IPS-15b (cell line): ENCODE results near the gene PMEPA1.

Source experiments
- H3K27me3 ChIP-seq: one replicate; pipeline ENCODE4 v1.6.1; 2013; ENCODE audit warnings: low read length; ENCODE audit not compliant: control insufficient read depth, insufficient read depth
- H3K36me3 ChIP-seq: one replicate; pipeline ENCODE4 v1.6.1; 2013; ENCODE audit warnings: low read length; ENCODE audit not compliant: control insufficient read depth, insufficient read depth
- H3K4me1 ChIP-seq: one replicate; pipeline ENCODE4 v1.6.1; 2013; ENCODE audit warnings: mild to moderate bottlenecking, low read length; ENCODE audit not compliant: control insufficient read depth, insufficient read depth
- H3K4me3 ChIP-seq: one replicate; pipeline ENCODE4 v1.5.1; 2013; ENCODE audit warnings: low read depth, low read length
- H3K9ac ChIP-seq: one replicate; pipeline ENCODE4 v1.6.1; 2013; ENCODE audit warnings: low read depth, mild to moderate bottlenecking, low read length
- H3K9me3 ChIP-seq: one replicate; pipeline ENCODE4 v1.6.1; 2013; ENCODE audit warnings: mild to moderate bottlenecking, low read length; ENCODE audit not compliant: control insufficient read depth, insufficient read depth

PMEPA1 gene

DNA sequence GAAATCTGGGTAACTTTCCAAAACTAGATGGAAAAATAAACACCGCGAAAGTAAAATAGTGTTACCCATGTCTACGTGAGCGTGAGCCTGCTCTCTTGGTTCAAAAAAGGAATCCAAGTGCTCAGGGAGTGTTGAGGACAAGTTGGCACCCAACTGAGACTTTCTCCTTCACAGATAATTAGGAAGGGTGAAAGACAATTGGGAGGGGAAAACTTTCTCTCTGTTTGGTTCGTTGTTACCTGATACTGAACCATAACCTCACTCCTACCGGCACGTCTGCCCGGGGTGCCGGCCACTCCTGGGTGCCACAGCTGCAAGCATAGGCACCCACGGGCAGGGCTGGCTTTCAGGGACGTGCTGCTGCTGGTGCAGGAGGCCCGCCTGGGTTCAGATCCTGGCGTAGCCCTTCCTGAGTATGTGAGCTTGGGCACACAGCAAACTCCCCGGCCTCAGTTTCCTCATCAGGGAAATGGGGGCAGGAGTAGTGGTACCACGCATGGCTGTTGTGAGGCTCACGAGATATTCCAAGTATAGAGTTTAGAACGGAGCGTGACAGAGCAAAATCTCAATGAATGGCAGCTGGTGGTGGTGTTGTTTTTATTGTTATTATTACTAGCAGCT, 38.2 kb upstream of the PMEPA1 start:
- Histone ChIP-seq H3K9me3 (no peaks in the 10 kb centered on the region), H3K36me3 (no peaks in the 10 kb centered on the region), H3K4me1 (peaks cover 4% of the 10 kb centered on the region), H3K9ac (no peak overlapping the region), H3K27me3 (no peaks in the 10 kb centered on the region), H3K4me3 (no peak overlapping the region)

DNA sequence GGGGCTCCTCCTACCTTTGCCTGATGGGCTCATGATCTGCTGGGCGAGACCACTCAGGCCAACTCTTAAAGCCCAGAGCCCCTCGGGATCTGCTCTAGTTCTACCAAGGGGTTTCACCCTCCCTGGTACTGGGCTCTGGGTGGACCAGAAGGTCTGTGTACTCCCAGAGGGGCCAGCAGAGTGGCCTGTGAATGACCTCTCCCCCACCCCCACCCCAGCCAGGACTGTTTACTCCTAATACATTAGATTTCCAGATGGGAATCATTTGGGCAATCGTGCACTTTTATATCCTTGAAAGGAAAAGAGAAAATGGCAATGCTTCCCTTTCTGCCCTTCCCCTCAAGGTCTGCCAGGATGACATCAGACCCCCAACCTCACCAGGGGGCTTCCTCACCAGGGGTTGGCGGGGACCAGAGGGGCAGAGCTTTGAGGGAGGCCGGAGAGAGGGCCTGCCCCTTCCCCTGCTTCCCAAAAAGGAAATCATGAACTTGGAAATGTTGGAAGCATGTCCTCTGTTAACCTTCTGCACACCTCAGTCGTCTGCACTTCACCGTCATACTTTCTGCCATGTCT, 37.1 kb upstream of the PMEPA1 start:
- no peaks in the 10 kb centered on the region for H3K9me3 ChIP-seq
- no peak overlapping the region for H3K9ac ChIP-seq
- H3K4me3 ChIP-seq = no peak overlapping the region
- no peaks in the 10 kb centered on the region for H3K36me3 ChIP-seq
- peaks cover 4% of the 10 kb centered on the region for H3K4me1 ChIP-seq
- H3K27me3 ChIP-seq = no peaks in the 10 kb centered on the region

DNA sequence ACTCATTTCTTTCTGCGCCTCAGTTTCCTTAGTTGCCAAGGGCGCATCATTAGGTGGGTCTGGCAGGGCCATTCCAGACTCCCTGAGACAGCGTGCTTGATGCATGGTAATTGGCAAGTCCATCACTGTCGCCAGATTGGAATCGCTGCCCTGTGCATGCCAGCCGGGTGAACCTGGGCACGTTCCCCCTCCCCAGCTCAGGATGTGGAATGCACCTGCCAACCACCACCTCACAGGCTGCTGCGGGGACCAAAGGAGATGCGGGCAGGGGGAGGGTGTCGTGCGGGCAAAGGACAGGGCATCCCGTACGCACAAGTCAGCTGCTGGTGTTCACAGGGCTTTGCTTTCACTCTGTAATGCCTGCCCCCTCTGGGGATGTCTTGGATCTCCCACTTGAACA, 36.4 kb upstream of the PMEPA1 start:
- no peaks in the 10 kb centered on the region for H3K36me3 ChIP-seq
- no peaks in the 10 kb centered on the region for H3K9me3 ChIP-seq
- H3K4me3 ChIP-seq = no peak overlapping the region
- H3K27me3 ChIP-seq = no peaks in the 10 kb centered on the region
- no peak overlapping the region for H3K9ac ChIP-seq
- peaks cover 4% of the 10 kb centered on the region for H3K4me1 ChIP-seq

DNA sequence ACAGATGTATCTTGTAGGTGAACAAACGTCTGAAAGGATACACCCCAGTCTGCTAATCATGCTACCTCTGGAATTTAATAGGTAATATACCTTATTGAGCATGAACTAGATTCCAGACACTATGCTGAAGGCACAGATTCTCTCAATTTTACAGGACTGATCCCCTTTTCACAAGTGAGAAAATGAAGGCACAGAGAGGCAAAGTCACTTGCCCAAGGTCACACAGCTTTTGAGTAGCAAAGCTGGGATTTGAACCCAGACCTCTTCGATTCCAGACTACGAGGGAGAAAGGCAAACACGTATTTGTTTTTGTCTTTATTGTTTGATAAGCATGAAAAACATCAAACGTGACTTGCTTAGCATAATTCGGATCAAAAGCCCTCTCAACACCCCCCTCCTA, 34.4 kb upstream of the PMEPA1 start:
- Histone ChIP-seq H3K9ac (no peak overlapping the region), H3K27me3 (no peaks in the 10 kb centered on the region), H3K36me3 (no peaks in the 10 kb centered on the region), H3K9me3 (no peaks in the 10 kb centered on the region), H3K4me1 (peaks cover 4% of the 10 kb centered on the region), H3K4me3 (no peak overlapping the region)

DNA sequence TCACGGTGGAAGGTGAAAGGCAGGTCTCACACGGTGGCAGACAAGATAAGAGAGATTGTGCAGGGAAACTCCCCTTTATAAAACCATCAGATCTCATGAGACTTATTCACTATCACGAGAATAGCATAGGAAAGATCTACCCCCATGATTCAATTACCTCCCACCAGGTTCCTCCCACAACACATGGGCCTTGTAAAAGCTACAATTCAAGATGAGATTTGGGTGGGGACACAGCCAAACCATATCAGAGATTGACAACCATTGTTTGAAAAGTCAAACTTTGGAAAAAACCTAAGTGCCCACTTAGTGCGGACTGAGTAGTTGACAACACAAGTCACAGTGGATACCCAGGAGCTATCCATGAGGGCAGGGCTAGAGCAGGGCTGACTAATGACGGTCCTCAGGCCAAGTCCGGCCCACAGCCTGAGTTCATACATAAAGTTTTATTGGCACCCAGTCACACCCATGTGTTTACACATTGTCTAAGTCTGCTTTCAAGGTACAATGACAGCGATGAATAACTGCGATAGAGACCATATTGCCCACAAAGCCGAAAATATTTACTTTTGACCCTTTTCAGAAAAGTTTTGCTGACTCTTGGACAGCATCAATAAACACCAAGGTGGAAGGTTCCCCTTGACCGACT, 33.8 kb upstream of the PMEPA1 start:
- no peaks in the 10 kb centered on the region for H3K27me3 ChIP-seq
- no peaks in the 10 kb centered on the region for H3K36me3 ChIP-seq
- H3K4me1 ChIP-seq = peaks cover 4% of the 10 kb centered on the region
- H3K4me3 ChIP-seq = no peak overlapping the region
- no peaks in the 10 kb centered on the region for H3K9me3 ChIP-seq
- no peak overlapping the region for H3K9ac ChIP-seq

DNA sequence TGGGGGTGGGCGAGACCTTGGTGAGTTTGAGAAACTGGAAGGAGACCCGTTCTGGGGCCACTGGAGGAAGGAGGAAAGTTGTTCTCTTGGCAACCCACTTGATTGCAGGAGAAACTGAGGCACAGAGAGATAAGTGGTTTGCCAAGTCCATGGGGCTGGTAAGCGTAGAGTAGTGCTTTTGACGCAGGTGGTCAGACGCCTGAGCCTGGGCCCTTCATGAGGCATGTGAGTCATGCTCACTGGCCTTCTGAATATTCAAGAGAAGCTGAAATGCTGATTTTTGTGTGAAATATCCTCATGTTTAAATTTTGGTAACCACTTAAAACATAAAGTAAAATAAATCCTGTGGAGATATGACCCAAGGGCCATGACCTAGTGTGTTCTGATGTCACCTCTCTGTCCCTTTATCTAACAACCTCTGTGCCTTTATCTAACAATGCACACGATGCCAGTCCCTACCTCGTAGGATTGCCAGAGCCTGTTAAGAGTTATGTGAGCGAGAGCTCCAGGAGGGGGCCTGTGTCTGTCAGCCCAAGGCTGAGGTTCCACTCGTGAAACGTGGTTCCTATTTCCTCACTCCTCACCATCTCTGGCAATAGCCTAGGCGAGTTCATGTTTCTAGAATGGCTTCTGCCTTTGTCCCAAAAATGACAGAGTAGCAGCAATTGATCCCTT, 32.8 kb upstream of the PMEPA1 start:
- Histone ChIP-seq H3K9ac (no peak overlapping the region), H3K4me3 (no peak overlapping the region), H3K27me3 (no peaks in the 10 kb centered on the region)

DNA sequence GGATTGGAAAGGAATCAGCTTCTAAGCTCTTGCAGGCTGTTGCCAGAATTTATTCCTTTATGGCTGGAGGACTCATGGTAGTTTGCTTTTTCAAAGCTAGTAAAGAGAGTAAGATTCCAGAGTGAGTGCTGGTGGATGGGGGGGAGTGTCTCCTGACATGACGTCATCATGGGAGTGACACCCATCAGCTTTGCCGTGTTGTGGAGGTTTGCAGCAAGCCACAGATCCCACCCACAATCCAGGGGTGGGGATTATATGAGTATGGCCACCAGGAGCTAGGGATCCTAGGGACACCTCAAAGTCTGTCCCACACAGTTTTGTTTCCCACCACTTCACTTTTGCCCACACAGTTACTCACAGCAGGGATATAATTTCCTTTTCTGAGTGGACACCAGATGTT, 28.7 kb upstream of the PMEPA1 start:
- no peaks in the 10 kb centered on the region for H3K36me3 ChIP-seq
- H3K9me3 ChIP-seq = no peaks in the 10 kb centered on the region
- no peak overlapping the region for H3K4me3 ChIP-seq
- H3K27me3 ChIP-seq = no peaks in the 10 kb centered on the region
- no peak overlapping the region for H3K9ac ChIP-seq
- H3K4me1 ChIP-seq = peaks cover 3% of the 10 kb centered on the region

More for the DNA sequence above, 32.8 kb upstream of the PMEPA1 start:
- no peaks in the 10 kb centered on the region for H3K36me3 ChIP-seq
- no peaks in the 10 kb centered on the region for H3K9me3 ChIP-seq
- peaks cover 1% of the 10 kb centered on the region for H3K4me1 ChIP-seq

DNA sequence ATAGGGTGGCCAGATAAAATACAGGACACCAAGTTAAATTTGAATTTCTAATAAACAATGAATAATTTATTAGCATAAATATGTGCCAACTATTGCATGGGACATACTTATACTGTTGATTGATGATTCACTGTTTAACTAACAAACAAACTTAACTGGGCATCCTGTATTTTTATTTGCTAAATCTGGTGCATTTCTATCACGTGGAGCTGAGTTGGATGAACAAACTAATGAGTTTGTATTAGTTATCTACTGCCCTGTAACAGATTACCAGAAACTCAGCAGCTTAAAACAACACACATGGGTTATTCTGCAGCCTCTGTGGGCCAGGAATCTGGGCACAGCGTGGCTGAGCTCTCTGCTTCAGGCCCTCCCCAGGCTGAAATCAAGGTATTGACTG, 28.2 kb upstream of the PMEPA1 start:
- no peaks in the 10 kb centered on the region for H3K27me3 ChIP-seq
- H3K9ac ChIP-seq = no peak overlapping the region
- H3K9me3 ChIP-seq = no peaks in the 10 kb centered on the region
- no peaks in the 10 kb centered on the region for H3K36me3 ChIP-seq
- H3K4me1 ChIP-seq = peaks cover 3% of the 10 kb centered on the region
- H3K4me3 ChIP-seq = no peak overlapping the region

DNA sequence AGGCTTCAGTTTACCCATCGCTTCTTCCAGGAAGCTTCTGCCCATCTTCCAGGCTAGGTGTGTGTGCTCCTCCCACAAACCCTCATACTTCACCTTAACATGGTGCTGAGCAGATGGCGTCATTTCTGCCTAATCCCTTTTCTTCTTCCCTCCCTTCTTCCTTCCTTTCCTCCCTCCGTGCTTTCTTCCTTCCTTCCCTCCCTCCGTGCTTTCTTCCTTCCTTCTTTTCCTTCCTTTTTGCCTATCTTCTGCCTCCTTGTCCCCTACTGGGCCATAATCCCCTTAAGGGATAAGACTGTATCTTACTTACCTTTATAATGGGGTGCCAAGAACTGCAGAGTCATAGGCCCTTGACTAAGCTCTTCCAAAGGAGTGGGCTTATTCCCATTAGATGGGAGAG, 27.5 kb upstream of the PMEPA1 start:
- Histone ChIP-seq H3K36me3 (no peaks in the 10 kb centered on the region), H3K4me3 (no peak overlapping the region), H3K27me3 (no peaks in the 10 kb centered on the region), H3K4me1 (peaks cover 3% of the 10 kb centered on the region), H3K9me3 (no peaks in the 10 kb centered on the region), H3K9ac (no peak overlapping the region)

DNA sequence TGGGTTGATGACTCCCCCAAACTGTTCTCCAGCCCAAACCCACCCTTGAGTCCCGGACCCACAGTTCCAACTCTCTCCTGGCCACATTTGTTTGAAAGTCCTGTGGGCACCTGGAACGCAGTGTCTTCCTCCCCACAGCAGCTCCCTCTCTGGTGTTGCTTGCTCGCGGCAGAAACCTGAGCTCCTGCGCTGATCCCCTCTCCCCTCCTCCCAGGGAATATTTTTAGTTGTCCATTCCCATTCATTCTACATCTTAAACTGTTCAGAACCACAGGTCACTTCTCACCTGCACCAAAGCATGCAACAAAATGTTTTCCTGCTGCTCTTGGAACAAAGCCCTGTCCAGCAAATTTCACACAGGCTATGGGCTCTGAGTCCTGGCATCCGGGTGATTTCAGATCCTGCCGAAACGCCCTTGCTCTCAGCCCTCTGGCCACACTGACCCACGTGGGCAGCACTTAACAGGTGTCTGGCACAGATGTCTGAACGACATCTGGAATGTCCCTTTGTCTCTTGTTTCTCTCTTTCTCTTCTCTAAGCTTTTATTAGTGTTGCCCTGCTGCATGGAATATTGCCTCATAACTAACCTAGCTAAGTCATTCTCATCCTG, 27.0 kb upstream of the PMEPA1 start:
- peaks cover 3% of the 10 kb centered on the region for H3K4me1 ChIP-seq
- H3K9me3 ChIP-seq = no peaks in the 10 kb centered on the region
- H3K36me3 ChIP-seq = no peaks in the 10 kb centered on the region
- no peak overlapping the region for H3K4me3 ChIP-seq
- H3K27me3 ChIP-seq = no peaks in the 10 kb centered on the region
- no peak overlapping the region for H3K9ac ChIP-seq

DNA sequence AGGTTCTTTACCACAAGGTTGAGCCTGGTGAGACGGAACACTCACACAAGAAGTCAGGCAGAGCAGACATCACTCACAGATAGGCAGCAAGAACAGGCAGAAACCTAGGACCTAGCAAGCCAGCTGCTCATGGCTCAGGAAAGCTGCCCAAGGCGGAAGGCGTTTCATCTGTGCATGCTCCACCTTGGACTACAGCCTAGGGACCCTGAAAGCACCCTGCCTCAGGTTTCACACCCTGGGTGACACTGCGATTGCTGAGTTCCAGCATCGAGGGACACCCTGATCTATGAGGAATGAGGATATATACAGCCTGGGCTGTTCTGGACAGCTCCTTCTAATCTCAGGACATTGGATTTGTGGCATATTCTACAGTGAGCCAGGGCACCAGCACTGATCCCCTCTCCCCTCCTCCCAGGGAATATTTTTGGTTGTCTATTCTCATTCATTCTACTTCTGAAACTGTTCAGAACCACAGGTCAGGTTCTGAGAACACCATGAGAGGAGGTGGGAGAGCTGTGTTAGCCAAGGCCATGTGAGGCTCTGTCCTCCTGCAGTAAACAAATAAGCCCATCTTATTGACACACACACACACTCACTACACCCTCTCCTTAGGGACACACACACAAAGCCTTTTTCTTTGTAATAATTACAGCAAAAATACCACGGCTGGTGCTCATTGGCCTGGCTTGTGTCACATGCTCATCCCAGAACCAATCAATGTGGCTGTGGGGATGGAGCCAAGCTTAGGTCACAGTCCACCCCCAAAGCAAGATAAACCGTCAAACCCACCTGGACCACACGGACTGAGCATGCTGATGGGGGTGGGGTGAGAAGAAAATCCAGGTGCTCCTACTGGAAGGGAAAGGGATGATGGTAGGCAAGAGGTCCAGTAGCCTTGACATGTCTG, 26.3 kb upstream of the PMEPA1 start:
- no peak overlapping the region for H3K9ac ChIP-seq
- no peaks in the 10 kb centered on the region for H3K27me3 ChIP-seq
- H3K4me1 ChIP-seq = peaks cover 3% of the 10 kb centered on the region
- H3K36me3 ChIP-seq = no peaks in the 10 kb centered on the region
- H3K9me3 ChIP-seq = no peaks in the 10 kb centered on the region
- H3K4me3 ChIP-seq = no peak overlapping the region
